ENCODE data around the gene GKN2. TPM values are rescaled to one million over a fixed set of nuclear protein-coding genes. Genes with fewer than 3 reads are reported as not detected.

GKN2 gene
- total RNA-seq, 2 donors from 2014 or later: not detected

DNA sequence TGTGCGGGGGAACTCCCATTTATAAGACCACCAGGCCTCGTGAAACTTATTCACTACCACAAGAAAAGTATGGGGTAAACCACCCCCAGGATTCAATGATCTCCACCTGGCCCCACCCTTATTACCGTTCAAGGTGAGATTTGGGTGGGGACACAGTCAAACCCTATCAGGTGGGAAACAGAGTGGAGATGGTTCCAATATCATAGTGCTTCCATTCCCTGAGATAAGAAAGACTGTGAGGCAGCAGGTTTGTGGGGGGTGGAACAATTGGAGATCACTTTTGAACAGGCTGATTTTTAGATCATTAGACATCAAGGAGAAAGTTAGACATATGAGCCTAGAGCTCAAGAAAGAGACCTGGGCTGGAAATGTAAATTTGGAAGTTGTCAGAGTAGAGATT lies 39.3 kb downstream of the GKN2 start:
- Histone ChIP-seq H3K27ac (no peak overlapping the region), H3K4me3 (no peak overlapping the region), H3K27me3 (no peaks in the 10 kb centered on the region), H3K36me3 (no peaks in the 10 kb centered on the region), H3K9me3 (no peaks in the 10 kb centered on the region), H3K4me1 (peaks cover 0 to 9% of the 10 kb centered on the region in 2 donors)
- no peak for TF ChIP-seq CTCF (IDR thresholded peaks at IDR 0.05)
- no peak for DNase-seq (ENCODE audit: low spot score)

DNA sequence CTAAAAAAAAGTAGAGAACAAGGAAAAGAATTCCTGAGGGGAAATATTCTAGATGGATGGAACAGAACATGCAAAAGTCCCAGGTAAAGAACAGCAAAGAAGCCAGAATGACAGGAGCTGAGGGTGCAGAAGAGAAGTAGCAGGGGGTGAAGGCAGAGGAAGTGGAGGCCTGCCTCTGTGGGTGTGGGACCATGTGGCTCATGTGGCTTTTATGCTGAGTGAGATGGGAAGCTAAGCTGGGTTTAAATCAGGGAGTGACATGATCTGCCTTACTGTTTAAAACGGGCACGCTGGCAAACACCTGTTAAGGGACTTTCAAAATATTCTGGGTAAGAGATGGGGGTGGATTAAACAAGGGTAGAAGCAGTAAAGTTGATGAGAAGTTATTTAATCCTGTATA lies 40.0 kb downstream of the GKN2 start:
- Histone ChIP-seq H3K9me3 (no peaks in the 10 kb centered on the region), H3K4me3 (no peak overlapping the region), H3K4me1 (peaks cover 0 to 15% of the 10 kb centered on the region in 2 donors), H3K36me3 (no peaks in the 10 kb centered on the region), H3K27ac (no peak overlapping the region), H3K27me3 (no peaks in the 10 kb centered on the region)
- no peak for DNase-seq (ENCODE audit: low spot score)
- no peak for TF ChIP-seq CTCF (IDR thresholded peaks at IDR 0.05)

- no peaks in the 10 kb centered on the region for H3K9me3 ChIP-seq
- no peak for TF ChIP-seq CTCF (IDR thresholded peaks at IDR 0.05)
- peaks cover 0 to 15% of the 10 kb centered on the region in 2 donors for H3K4me1 ChIP-seq
- no peaks in the 10 kb centered on the region for H3K27me3 ChIP-seq
- no peak overlapping the region for H3K4me3 ChIP-seq
- H3K36me3 ChIP-seq: no peaks in the 10 kb centered on the region
- no peak for DNase-seq (ENCODE audit: low spot score)
- H3K27ac ChIP-seq: no peak overlapping the region
These were observed 40.6 kb downstream of the GKN2 start for GRCh38 chr2:68912111-68912510.

DNA sequence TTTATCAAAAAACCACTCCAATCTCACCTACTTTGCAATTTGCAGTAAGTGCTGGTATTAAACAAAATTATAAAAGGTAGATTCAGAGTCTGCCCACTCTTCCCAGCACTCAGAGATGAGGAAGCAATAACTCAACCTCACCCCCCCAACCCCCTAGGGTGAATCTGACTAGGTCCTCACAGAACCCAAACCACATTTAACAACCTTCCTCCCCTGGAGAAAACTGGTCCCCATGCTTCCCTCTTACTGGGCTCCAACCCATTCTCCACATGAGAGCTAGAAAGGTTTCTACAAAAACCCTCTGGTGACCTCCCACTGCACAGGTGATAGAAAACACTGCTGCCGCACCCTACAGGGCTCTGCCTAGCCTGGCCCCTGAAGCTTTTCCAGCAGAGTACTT lies 41.0 kb downstream of the GKN2 start:
- no peak overlapping the region for H3K27ac ChIP-seq

DNA sequence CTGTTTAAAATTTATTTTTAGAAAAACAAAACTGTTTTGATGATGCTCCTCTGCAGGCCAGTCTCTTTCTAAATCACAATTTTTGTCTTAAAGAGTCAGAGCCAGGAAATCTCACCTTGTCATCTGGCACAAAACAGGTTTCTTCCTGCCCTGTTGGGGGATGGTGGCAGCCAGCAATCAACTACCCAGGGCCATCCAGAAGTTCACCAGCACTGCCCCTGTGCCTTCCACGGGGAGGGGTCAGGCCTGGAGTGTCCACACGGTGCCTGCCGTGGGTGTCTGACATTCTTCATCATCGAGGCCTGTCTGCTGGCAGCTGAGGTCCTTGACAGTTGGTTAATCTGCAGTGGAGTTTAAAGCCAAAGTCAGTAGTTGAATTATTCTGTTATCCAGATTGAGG lies 41.4 kb downstream of the GKN2 start:
- TF ChIP-seq CTCF (IDR thresholded peaks at IDR 0.05): no peak
- H3K27ac ChIP-seq: no peak overlapping the region
- DNase-seq (ENCODE audit: low spot score): no peak
- no peak overlapping the region for H3K4me3 ChIP-seq
- H3K27me3 ChIP-seq: no peaks in the 10 kb centered on the region
- no peaks in the 10 kb centered on the region for H3K9me3 ChIP-seq
- H3K36me3 ChIP-seq: no peaks in the 10 kb centered on the region
- peaks cover 0 to 15% of the 10 kb centered on the region in 2 donors for H3K4me1 ChIP-seq

More for the DNA sequence above, 41.0 kb downstream of the GKN2 start:
- Histone ChIP-seq H3K36me3 (no peaks in the 10 kb centered on the region), H3K4me1 (peaks cover 0 to 15% of the 10 kb centered on the region in 2 donors), H3K4me3 (no peak overlapping the region), H3K9me3 (no peaks in the 10 kb centered on the region), H3K27me3 (no peaks in the 10 kb centered on the region)
- DNase-seq (ENCODE audit: low spot score): no peak
- no peak for TF ChIP-seq CTCF (IDR thresholded peaks at IDR 0.05)
